Activated CD4-positive, alpha-beta T cell treated with anti-CD3 and anti-CD28 coated beads, Interleukin-10, Interleukin-2, amounts not matched to agents 100 ng/mL and 50 ng/mL, durations not matched to agents 16 hours and 8 hours (primary cell): ENCODE results near the gene COX5B.
"Not testable (repeated sequence)": the region's sequence is repeated elsewhere in the genome, so short reads cannot be mapped to it uniquely, and the experiment has no call there.

Experiments used
- DNase-seq: peaks from one replicate; pipeline ENCODE4 v3.0.0-alpha.2; 2020

The COX5B gene

GRCh38 chr2:97645695-97646629, at the start of gene COX5B:
COX5B (plus strand) TSS chr2:97646062; CDS start chr2:97646087, 25 bp downstream.
- peak; percentile 99 for DNase-seq

GRCh38 chr2:97596180-97596579, 49.7 kb upstream of the COX5B start:
- DNase-seq, result not testable (repeated sequence)

DNA sequence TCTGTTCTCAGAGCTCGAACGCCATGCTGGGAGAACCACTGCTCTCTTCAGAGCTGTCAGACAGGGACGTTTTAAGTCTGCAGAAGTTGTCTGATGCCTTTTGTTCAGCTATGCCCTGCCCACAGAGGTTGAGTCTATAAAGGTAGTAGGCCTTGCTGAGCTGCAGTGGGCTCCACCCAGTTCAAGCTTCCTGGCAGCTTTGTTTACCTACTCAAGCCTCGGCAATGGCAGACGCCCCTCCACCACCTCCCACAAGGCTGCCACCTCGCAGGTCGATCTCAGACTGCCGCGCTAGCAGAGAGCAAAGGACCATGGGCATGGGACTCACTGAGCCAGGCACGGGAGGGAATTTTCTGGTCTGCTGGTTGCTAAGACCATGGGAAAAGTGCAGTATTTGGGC, 44.3 kb upstream of the COX5B start:
- not testable (repeated sequence) for DNase-seq

- DNase-seq, result not testable (repeated sequence)
Measured at GRCh38 chr2:97605109-97605508, 40.8 kb upstream of the COX5B start.

- not testable (repeated sequence) for DNase-seq
Measured at GRCh38 chr2:97605524-97606339, 40.1 kb upstream of the COX5B start.

DNA sequence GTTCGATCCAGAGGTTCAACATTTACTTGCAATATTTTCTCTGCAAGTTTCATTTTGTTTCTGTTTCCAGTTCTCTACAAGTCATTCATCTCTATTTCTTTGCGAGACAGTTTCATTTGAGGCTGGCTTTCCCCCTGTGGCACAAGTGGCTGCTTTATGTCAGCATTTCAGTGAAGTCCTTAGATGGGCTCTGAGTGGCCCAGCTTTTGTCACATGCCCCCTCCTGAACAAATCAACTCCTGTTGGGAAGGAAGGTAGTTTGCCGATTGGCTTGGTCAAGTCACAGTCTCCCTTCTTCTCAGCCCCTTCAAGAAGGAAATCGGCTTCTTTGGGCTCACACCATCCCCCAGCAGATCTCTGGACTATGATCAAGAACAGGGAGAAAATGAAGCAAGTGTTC, 37.1 kb upstream of the COX5B start:
- DNase-seq, result not testable (repeated sequence)

DNA sequence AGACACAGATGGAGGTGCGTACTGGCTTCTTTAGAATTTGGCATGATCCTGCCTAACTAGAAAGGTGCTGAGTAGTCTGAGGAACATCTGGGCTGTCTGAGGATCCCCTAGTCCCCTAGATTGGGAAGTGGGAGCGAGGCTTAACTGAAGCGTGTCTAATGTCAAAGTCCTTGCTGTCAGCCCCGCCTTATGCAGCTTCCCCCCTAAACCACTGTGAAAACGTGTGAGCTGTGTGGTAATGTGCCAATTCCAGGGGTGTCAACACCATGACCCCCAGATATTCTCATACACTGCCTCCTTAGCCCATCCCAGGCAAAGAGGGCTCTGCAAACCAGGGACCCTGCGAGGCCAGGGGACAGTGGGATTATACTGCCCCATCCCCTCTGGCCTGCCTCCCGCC, 34.0 kb upstream of the COX5B start:
- not testable (repeated sequence) for DNase-seq

DNA sequence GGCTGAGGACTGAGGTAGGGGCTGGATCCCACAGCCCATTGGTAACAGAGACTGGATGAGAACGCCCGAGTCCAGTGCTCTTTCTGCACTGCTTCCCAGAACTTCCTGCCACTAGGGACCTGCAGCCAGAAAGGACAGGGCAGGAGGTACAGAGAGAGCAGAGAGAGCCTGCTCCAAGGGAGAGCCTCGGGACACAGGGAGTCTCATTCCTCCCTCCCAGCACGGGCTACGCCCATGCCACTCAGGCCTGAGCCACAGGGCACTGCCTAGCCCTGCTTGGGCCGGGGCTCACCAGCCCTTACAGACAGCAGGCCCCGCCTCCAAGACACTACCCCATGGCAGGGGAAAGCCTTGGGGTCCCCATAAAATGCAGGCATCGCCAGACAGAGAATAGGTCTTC, 30.1 kb upstream of the COX5B start:
- DNase-seq, result not testable (repeated sequence)

- DNase-seq, result no peak
Measured at GRCh38 chr2:97617911-97618310, 28.0 kb upstream of the COX5B start.

DNA sequence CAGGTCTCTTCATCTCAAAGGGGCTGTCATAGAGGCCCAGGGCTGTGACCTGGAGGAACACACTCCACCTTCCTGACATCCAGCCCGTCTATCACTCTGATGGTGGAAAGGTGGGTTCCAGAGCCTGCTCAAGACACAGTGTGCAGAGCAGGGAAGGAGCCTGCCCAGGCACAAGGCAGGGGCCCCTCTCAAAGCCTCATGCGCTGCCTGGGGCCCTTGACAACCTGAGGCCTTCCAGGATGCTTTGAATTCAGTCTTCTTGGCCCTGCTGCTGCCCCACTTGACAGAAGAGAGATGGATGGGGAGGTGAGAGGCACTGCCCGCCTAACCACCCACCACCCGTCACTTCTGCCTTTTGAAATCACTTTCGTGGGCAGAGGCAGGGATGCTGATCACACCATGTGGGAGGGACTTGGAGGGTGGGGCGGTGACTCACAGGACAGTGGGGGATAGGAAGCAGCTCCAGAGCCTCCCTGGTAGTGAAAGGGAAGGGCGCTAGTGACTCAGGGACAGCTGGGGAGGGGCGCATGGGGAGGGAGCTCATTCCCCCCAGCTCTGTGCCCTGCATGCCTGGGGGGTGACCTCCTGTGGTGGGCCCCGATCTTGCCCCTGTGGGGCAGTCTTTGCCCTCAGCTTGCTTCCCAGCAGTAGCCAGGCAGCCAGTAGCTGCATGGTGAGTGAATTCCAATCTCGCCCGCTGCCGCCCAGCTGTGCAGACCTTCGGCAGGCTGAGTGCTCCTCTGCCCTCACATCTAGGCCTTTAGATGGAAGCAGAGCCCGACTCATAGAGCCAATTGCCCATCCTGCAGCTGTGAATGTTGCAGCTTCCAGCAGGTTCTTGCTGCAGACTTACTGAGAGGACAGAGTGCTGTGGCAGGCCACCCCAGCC, 26.7 kb upstream of the COX5B start:
- not testable (repeated sequence) for DNase-seq

DNA sequence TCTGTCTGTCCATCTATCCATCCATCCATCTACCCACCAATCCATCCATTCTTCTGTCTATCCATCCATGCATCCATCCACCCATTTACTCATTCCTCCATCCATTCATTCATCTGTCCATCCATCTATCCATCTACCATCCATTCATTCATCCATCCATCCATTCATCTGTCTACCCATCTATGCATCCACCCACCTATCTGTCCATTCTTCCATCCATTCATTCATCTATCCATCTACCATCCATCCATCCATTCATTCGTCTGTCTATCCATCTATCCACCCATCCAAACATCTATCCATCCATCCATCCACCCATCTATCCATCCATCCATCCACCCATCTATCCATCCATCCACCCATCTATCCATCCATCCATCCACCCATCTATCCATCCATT, 25.4 kb upstream of the COX5B start:
- not testable (repeated sequence) for DNase-seq

- DNase-seq, result not testable (repeated sequence)
Measured at GRCh38 chr2:97622976-97623375, 22.9 kb upstream of the COX5B start.

DNA sequence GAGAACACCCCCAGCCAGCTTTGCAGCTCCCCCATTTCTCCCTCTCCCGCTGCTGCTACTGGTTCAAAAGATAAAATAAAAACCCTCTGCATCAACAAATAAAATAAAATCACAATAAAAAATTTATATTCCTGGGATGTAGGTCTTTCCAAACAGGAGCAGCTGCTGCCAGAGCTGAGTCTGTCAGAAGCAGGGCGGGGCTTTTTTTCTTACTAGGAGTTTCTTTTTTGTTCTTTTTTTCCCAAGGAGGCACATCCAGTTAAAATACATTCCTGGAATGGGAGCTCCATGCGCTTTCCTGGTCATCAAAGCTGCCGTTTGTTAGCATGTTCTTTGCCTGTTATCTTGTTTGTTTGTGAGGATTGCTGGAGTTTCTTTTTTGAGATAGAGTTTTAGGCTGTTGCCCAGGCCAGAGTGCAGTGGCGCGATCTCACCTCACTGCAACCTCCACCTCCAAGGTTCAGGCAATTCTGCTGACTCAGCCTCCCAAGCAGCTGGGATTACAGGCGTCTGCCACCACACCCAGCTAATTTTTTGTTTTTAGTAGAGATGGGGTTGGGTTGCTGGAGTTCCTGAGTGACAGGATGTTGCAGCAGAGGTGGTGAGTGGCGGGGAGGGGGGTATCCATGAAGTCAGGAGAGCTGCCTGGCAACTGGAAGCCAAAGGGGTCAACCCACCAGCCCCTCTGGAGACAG, 20.4 kb upstream of the COX5B start:
- DNase-seq, result not testable (repeated sequence)

- not testable (repeated sequence) for DNase-seq
Measured at GRCh38 chr2:97626049-97626430, 19.8 kb upstream of the COX5B start.

DNA sequence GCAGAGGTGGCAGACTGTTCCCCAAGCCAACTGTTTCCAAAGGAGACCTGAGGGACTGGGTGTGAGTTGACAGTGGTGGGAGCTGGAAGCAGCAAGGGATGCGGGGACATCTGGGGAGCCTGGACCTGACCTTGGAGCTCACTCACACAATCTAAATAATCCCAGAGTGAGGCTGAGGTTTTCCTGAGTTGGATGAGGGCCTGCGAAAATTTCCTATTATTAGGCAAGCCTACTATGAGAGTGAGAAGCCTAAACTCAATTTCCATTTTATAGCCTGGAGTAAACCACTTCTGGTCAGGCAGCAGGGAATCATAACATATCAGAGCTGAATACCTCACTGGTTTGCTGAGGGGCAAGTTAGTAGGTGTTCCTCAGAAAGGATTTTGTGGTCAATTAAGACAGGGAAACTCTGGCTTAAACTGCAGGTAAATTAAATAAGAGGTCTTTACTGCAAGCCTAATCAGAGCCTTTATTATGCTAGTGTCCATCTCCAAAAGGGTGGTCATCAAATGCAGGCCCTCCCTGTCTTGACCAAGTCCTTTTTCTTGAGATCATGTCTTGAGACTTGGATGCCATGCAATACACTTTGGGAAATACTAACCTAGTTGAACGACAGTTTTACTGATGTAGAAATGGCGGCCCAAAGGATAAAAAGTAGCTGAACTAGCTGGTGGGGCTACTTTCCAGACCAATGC, 1.7 kb upstream of the COX5B start:
- DNase-seq, result no peak

DNA sequence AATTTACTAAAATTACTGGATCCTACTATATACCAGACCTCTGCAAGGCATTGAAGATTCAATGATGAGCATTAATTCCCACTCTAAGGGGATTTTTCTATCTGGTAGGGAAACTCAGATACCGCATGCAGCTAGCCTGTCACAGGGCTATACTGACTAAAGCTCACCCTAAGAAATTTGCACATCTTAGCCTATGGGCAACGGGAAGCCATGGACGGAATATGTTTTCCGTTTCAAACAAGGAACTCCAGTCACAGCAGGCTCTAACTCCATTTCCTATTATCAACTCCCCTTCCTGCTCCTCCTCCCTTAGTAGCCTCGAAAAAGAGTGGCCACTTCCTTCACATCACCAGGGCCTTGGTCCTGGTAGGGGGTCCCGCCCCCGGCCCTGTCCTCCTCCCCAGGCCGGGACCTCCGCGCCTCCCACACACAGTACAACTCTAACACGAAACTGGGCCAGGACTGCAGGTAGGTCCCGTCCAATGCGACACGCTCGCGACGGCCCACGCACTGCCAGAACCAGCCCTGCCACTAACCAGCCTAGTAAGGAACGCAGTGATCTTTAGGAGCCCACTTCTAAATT, 659 bp upstream of the COX5B start:
- no peak for DNase-seq

DNA sequence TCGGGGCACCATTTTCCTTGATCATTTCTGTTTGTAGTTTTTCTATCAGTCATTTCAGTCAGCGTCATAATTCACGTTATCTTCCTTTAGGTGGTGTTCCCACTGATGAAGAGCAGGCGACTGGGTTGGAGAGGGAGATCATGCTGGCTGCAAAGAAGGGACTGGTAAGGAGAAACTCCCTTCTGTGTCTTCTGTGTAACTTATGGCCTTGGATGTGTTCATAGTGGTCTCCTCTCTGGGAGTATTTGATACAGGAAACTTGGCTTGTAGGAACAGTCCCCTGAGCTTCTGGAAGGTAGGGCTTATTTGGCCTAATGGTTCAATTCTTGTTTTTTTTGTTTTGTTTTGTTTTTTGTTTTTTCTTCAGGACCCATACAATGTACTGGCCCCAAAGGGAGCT, 1.1 kb downstream of the COX5B start:
- DNase-seq, result no peak

- DNase-seq, result no peak
Measured at GRCh38 chr2:97651114-97651513, 5.3 kb downstream of the COX5B start.

- no peak for DNase-seq
Measured at GRCh38 chr2:97653473-97653872, 7.6 kb downstream of the COX5B start.

- DNase-seq, result no peak
Measured at GRCh38 chr2:97653874-97654273, 8.0 kb downstream of the COX5B start.

GRCh38 chr2:97654309-97654708, 8.4 kb downstream of the COX5B start:
- DNase-seq, result no peak
